DMS153 treated with DMSO at 0.1 percent for 48 hours (cell line): ENCODE results near the gene PTPRCAP.
A peak's percentile ranks its signal among the peaks of the same experiment; 100 is the strongest.
"Not testable (repeated sequence)": the region's sequence is repeated elsewhere in the genome, so short reads cannot be mapped to it uniquely, and the experiment has no call there.

ENCODE experiments used
- DNase-seq: peaks from one replicate; lab custom pipeline; 2025; ENCODE audit not compliant: unreplicated experiment; lab: John Stamatoyannopoulos, UW

Gene PTPRCAP

GRCh38 chr11:67428052-67429001 lies 9.2 kb downstream of the PTPRCAP start, which contains the start of gene RPS6KB2:
RPS6KB2 (plus strand) TSS chr11:67428494; CDS start chr11:67428546, 52 bp downstream.
- DNase-seq, result peak; percentile 92

GRCh38 chr11:67427364-67427859 lies 10.1 kb downstream of the PTPRCAP start:
- not testable (repeated sequence) for DNase-seq

DNA sequence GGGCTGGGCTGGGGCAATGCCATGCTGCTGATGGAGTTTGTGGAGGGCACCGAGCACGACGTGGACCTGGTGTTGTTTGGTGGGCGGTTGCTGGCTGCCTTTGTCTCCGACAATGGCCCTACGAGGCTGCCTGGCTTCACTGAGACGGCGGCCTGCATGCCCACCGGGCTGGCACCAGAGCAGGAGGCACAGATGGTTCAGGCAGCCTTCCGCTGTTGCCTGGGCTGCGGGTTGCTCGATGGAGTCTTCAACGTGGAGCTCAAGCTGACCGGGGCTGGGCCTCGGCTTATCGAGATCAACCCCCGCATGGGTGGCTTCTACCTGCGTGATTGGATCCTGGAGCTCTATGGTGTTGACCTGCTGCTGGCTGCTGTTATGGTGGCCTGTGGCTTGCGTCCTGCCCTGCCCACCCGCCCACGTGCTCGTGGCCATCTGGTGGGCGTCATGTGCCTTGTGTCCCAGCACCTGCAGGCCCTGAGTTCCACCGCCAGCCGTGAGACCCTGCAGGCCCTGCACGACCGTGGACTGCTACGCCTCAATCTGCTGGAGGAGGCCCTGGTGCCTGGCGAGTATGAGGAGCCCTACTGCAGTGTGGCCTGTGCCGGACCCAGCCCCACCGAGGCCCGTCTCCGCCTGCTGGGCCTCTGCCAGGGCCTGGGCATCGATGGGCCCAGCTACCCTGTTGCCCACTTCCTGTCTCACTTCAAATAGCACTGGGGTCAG lies 13.4 kb downstream of the PTPRCAP start:
- no peak for DNase-seq

DNA sequence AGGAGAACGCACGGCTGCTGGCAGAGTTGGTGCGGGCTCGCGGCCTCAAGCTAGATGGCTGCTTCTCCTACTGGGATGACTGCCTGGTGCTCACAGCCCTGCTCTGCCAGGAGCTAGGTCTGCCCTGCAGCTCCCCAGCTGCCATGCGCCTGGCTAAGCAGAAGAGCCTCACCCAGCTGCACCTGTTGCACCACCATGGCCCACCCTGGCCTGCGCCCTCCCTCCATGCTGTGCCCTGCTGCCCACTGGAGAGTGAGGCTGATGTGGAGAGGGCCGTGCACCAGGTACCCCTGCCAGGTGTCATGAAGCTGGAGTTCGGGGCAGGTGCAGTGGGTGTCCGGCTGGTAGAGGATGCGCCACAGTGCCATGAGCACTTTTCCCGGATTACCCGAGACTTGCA lies 14.0 kb downstream of the PTPRCAP start:
- DNase-seq, result no peak

DNA sequence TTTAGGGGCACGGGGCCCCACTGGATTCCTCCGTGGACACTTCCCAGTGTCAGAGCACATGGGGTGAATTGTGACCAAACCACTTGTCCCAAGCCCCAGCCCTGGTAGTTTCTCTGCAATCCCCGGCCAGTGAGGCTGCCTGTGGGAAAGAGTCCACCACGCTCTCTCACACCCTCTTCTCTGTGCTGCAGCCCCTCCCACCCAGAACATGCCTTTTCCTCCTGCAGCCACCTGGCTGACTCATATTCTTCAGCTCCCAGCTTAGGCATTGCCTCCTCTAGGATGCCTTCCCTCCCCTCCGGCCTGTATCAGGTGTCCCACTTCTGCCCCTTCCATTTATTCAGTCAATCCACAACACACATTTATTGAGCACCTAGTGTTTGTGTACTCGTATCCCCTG lies 14.6 kb downstream of the PTPRCAP start:
- DNase-seq, result no peak

GRCh38 chr11:67421430-67422031 lies 16.0 kb downstream of the PTPRCAP start:
- no peak for DNase-seq

DNA sequence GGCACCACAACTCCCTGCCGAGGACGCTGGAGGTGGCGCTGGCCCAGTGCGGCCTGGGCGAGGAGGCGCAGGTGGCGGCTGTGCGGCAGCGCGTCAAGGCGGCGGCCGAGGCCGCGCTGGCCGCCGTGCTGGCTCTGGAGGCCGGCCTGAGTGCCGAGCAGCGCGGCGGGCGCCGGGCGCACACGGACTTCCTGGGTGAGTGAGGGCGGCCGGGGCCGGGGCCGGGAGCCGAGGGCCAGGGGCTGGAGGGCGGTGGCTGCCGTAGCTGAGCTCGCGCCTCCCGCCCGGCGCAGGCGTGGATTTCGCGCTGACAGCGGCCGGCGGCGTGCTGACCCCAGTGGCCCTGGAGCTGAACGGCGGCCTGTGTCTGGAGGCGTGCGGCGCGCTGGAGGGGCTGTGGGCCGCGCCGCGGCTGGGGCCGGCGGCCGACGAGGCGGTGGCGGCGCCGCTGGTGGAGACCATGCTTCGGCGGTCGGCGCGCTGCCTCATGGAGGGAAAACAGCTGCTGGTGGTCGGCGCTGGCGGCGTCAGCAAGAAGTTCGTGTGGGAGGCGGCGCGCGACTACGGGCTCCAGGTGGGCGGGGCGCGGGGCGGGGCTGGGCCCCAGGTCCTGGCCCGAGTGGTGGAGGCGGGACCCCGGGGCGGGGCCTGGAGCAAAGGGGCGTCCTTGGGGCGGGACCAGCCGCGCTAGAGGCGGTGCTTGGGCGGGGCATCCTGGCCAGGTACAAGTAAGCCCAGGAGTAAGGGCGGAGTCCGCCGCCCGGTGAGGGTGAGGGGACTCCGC lies 16.6 kb downstream of the PTPRCAP start:
- peak; percentile 88 for DNase-seq

- no peak for DNase-seq
Measured at GRCh38 chr11:67420147-67420645, 17.3 kb downstream of the PTPRCAP start.

DNA sequence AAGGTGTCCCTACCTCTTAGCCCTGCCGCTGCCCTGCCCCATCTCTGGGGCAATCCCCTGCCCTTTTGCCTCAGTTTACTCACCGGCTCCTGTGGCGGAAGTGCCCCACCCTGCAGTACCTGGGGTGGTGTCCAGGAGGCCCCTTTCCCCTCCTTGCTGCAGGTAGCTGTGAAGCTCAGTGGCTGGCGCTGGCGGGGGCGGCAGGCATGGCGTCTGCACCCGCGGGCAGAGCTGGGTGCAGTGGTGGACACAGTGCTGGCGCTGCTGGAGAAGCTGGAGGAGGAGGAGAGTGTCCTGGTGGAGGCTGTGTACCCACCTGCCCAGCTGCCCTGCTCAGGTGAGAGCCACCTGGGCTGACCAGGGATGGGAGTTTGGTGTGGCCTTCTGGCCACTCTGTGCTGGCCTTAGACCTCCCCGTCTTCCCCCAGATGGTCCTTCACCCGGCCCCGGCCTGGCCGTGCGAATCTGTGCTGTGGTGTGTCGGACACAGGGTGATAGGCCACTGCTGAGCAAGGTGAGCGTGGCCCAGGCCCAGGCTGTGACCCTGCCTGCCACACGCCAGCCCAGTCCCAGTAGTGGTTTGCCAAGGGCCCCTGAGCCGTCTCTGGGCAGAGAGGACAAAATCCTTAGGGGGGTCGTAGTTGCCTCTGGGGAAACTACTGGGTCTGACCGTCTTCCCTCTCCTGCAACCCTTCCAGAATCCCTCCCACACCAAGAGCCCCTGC lies 18.0 kb downstream of the PTPRCAP start:
- DNase-seq, result no peak

- DNase-seq, result no peak
Measured at GRCh38 chr11:67418476-67419281, 18.8 kb downstream of the PTPRCAP start.

GRCh38 chr11:67417425-67417824 lies 20.1 kb downstream of the PTPRCAP start:
- no peak for DNase-seq

DNA sequence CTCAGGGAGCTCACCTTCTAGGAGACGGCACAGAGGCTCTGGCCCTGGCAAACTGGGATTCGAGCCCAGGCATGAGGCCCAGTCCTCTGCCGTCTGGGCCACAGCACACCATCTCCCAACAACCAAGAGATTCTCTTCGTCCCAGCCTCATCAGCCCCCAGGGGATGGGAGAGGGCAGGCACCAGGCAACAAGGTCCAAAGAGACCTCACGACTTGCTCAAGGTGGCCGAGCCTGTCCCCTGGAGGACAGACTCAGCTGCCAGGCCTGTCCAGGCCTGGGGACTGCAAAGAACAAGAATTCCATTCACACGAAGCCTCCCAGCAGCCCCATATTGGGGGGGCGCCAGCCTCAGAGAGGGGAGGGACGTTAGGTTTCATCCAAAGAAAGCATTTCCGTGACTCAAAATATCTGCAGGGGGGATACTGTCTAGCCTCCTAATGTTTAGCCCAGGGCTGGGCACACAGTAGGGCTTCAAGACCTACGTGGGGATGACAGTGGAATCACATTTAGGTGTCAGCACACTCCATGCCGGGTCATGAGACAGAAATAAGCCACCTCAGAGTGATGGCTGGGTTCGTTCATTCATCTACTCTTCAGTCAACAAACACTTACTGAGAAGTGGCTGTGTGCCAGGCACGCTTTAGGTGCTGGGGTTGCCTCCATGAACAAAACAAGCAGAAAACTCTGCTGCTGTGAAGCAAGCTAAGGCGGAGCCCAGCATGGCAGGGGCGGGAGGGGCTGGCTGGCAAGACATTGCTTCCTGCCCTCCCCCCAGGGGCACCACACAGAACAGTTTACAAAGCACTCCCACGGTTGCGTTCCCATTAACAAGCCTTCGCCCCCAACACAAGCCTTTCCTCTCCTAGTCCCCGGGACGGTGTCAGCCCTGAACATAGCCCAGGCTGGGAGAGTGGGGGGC lies 20.8 kb downstream of the PTPRCAP start:
- peak; percentile 34 for DNase-seq

GRCh38 chr11:67415501-67416304 lies 21.8 kb downstream of the PTPRCAP start, which contains the start of gene CARNS1:
CARNS1 (plus strand) TSS chr11:67415678; CDS start chr11:67416200, 522 bp downstream.
- DNase-seq, result no peak

- no peak for DNase-seq
Measured at GRCh38 chr11:67413266-67413849, 24.1 kb downstream of the PTPRCAP start.

DNA sequence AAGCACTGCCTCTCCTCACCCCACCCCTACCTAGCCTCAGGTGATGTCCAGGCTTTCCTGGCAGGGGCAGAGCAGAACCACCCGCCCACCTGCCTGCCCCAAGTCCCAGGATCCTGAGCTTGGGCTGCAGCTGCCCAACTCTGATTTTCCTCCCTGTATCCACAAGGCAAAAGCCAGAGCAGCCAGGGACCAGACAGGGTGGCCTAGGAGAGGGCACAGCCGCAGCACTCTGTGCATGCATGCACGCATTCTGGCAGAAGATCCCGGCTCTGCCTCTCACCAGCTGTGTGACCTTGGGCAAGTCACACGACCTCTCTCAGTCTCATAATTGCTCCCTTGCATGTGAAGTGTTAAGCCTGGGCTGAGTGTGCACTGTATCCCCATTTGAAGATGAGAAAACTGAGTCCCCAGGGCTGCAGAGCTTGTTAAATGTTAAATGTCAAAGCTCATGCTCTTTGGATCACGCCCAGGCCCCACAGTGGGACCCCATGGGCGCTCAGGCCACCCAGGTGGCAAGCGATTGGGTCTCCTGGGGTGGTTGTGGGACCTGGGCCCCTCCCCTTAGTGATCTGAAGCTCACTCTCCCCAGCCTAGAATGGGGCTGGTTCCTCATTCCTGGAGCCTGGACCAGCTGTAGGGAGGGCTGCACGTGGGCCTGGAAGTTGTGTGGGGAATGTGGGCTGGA lies 24.8 kb downstream of the PTPRCAP start:
- DNase-seq, result no peak

DNA sequence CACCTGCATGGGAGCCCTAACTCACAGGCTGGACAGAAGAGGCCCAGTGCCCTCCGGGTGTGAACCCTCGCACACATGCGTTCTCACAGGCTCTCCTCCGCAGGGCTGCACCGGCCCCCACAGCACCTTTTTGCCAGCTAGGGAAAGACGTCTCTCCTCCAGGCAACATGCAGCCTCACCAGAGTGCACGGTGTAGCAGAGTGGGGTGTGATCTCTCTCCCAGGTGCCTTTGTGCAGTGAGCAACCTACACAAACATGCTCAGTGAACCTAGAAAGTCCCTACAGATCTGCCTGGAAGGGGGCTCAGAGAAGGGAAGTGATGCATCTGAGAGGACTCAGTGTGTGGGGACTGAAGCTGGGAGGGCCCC lies 25.7 kb downstream of the PTPRCAP start:
- DNase-seq, result no peak
